ENCODE results near the gene TWF1. TPM values are rescaled to one million over a fixed set of nuclear protein-coding genes. Genes with fewer than 3 reads are reported as not detected.

TWF1 gene
- total and polyA plus RNA-seq, 9 of the 15 experiments (the other 6 are each of a cell fraction or from before 2014, with no cell fraction given): 10.3 to 29.4 (median 23.4) TPM

DNA sequence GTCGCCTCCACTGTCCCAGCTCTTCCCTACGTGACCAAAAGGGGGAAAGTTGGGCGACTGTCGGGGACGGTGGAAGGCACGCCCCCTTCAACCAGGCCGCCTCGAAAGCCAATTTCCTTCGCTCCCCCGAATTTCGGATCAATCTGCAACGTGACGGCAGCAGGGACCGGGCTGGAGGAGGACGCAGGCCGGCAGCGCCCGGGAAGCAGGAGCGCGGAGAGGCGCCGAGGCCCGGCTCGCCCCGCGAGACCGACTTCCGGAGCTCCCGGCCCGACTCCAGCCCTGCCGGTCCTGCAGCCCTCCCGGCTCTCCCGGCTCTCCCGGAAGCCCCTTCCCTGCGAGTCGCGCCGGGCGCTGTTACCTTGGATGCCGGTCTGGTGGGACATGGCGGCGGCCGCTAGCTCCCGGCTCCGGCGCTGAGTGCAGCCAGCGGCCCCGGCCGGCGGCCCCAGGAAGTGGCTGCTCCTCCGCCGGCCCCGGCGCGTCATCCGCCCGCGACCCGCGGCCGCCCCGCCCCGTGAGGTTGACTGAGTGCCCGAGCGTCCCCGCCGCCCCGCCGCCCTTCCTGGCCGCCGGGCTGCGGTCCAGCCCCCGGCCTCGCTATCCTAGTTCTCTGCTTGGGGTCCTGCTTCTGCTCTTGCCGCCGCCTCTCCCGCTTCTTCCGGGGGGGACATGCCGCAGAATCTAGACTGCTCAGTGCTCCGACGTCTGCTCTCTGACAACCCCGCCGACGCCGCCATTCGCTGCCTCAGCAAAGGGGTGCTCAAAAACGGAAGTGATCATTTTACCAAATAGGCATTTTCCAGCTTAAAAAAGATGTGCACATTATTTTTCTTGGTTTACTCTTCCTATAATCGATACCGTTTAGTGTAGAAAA, at the start of gene TWF1 (continued):
- no peak for TF ChIP-seq ZNF277 (CRISPR knock-in tag; IDR thresholded peaks at IDR 0.05; ENCODE audit: borderline replicate concordance)
- peak in 1 of 2 experiments; percentile 70; a peak in 2 of 4 replicates for TF ChIP-seq FOXK2 (conservative IDR thresholded peaks at IDR 0.05 in 1 of 2, IDR thresholded peaks at IDR 0.05 in 1 of 2; ENCODE audit: low read depth in 2 of 2)
- TF ChIP-seq ARID4B (CRISPR knock-in tag; IDR thresholded peaks at IDR 0.05): peak; percentile 74
- TF ChIP-seq DPF2 (IDR thresholded peaks at IDR 0.05): no peak
- no peak for TF ChIP-seq LARP7 (IDR thresholded peaks at IDR 0.05)
- TF ChIP-seq ZBTB11 (CRISPR knock-in tag; IDR thresholded peaks at IDR 0.05): peak in 1 of 3 experiments; percentile 84; a peak in 2 of 6 replicates
- TF ChIP-seq, protein P1, sequence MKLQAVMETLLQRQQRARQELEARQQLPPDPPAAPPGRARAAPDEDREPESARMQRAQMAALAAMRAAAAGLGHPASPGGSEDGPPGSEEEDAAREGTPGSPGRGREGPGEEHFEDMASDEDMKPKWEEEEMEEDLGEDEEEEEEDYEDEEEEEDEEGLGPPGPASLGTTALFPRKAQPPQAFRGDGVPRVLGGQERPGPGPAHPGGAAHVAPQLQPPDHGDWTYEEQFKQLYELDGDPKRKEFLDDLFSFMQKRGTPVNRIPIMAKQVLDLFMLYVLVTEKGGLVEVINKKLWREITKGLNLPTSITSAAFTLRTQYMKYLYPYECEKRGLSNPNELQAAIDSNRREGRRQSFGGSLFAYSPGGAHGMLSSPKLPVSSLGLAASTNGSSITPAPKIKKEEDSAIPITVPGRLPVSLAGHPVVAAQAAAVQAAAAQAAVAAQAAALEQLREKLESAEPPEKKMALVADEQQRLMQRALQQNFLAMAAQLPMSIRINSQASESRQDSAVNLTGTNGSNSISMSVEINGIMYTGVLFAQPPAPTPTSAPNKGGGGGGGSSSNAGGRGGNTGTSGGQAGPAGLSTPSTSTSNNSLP (IDR thresholded peaks at IDR 0.05; ENCODE audit: borderline replicate concordance, low read depth, low read length): no peak
- TF ChIP-seq TRIM25 (IDR thresholded peaks at IDR 0.05; ENCODE audit: borderline replicate concordance): no peak
- TF ChIP-seq, protein P2, sequence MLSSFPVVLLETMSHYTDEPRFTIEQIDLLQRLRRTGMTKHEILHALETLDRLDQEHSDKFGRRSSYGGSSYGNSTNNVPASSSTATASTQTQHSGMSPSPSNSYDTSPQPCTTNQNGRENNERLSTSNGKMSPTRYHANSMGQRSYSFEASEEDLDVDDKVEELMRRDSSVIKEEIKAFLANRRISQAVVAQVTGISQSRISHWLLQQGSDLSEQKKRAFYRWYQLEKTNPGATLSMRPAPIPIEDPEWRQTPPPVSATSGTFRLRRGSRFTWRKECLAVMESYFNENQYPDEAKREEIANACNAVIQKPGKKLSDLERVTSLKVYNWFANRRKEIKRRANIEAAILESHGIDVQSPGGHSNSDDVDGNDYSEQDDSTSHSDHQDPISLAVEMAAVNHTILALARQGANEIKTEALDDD (IDR thresholded peaks at IDR 0.05): no peak
- no peak for TF ChIP-seq STAG1 (CRISPR knock-in tag; IDR thresholded peaks at IDR 0.05; ENCODE audit: borderline replicate concordance)
- no peak for TF ChIP-seq ZNF644 (tag; IDR thresholded peaks at IDR 0.05; ENCODE audit: low read depth)
